HEK293 (cell line): Measurements from ENCODE around the gene TMIGD1.

ENCODE experiments used
- CTCF ChIA-PET: fragments of 350-600 bp; formaldehyde crosslinking; extraction: SDS; loops from one replicate; lab custom pipeline; 2021; ENCODE audit warnings: antibody characterized with exemption; lab: Yijun Ruan, JAX
- POLR2A ChIA-PET: fragments of 300-600 bp; formaldehyde crosslinking; extraction: SDS; loops from one replicate; lab custom pipeline; 2020; ENCODE audit warnings: antibody characterized with exemption, inconsistent platforms; lab: Yijun Ruan, JAX
- H3K27ac ChIP-seq: fragments of 200-500 bp; sonication (Bioruptor generic); 2 replicates; pipeline ENCODE4 v1.5.1; 2014; ENCODE audit warnings: low read depth, low read length, control low read depth, inconsistent platforms; ENCODE audit errors: extremely low read depth
- H3K36me3 ChIP-seq, 2 experiments: fragments of 200-500 bp in 1 of 2; sonication (Bioruptor generic) in 1 of 2; 1 replicate in 1 of 2; 2 replicates in 1 of 2; pipeline ENCODE4 v1.5.1; 2014 to 2017; ENCODE audit warnings: inconsistent platforms in 2 of 2, low read length in 2 of 2; ENCODE audit not compliant: control insufficient read depth in 2 of 2, insufficient read depth in 1 of 2
- H3K4me1 ChIP-seq: fragments of 200-500 bp; sonication (Bioruptor generic); 2 replicates; pipeline ENCODE4 v1.5.1; 2014; ENCODE audit warnings: mild to moderate bottlenecking, low read length, inconsistent platforms; ENCODE audit not compliant: control insufficient read depth, insufficient read depth
- H3K4me3 ChIP-seq: 2 replicates; pipeline ENCODE4 v1.5.1; 2011; ENCODE audit warnings: low read depth, mild to moderate bottlenecking, control low read depth, low read length, moderate library complexity
- H3K9me3 ChIP-seq: fragments of 200-500 bp; sonication (Bioruptor generic); 2 replicates; pipeline ENCODE4 v1.5.1; 2014; ENCODE audit warnings: low read depth, low read length, inconsistent platforms; ENCODE audit not compliant: control insufficient read depth, insufficient read depth
- GLI4 ChIP-seq: fragments of 450-650 bp; formaldehyde crosslinking; IDR thresholded peaks from 2 replicates; pipeline ENCODE4 v1.5.1; 2016; ENCODE audit warnings: missing biosample characterization, missing genetic modification characterization
- GLIS1 ChIP-seq: fragments of 450-650 bp; formaldehyde crosslinking; IDR thresholded peaks from 2 replicates; pipeline ENCODE4 v1.5.1; 2016; ENCODE audit warnings: missing biosample characterization, missing genetic modification characterization
- KLF9 ChIP-seq: fragments of 450-650 bp; formaldehyde crosslinking; IDR thresholded peaks from 2 replicates; pipeline ENCODE4 v1.5.1; 2016; ENCODE audit warnings: missing biosample characterization, missing genetic modification characterization, low read depth
- OSR2 ChIP-seq: fragments of 450-650 bp; formaldehyde crosslinking; IDR thresholded peaks from 2 replicates; pipeline ENCODE4 v1.5.1; 2016; ENCODE audit warnings: missing biosample characterization, missing genetic modification characterization
- REPIN1 ChIP-seq: fragments of 450-650 bp; formaldehyde crosslinking; IDR thresholded peaks from 2 replicates; pipeline ENCODE4 v1.5.1; 2017; ENCODE audit warnings: missing biosample characterization, missing genetic modification characterization, low read depth
- SCRT1 ChIP-seq: fragments of 450-650 bp; formaldehyde crosslinking; IDR thresholded peaks from 2 replicates; pipeline ENCODE4 v1.5.1; 2016; ENCODE audit warnings: missing biosample characterization, missing genetic modification characterization, borderline replicate concordance
- ZBTB17 ChIP-seq: fragments of 450-650 bp; formaldehyde crosslinking; IDR thresholded peaks from 2 replicates; pipeline ENCODE4 v1.5.1; 2016; ENCODE audit warnings: missing biosample characterization, missing genetic modification characterization
- ZEB2 ChIP-seq: fragments of 450-650 bp; formaldehyde crosslinking; IDR thresholded peaks from 2 replicates; pipeline ENCODE4 v1.5.1; 2016; ENCODE audit warnings: missing biosample characterization, missing genetic modification characterization
- ZNF133 ChIP-seq: fragments of 450-650 bp; formaldehyde crosslinking; IDR thresholded peaks from 2 replicates; pipeline ENCODE4 v1.5.1; 2016; ENCODE audit warnings: missing biosample characterization, missing genetic modification characterization
- ZNF16 ChIP-seq: fragments of 450-650 bp; formaldehyde crosslinking; IDR thresholded peaks from 2 replicates; pipeline ENCODE4 v1.5.1; 2016; ENCODE audit warnings: low read depth, missing biosample characterization, missing genetic modification characterization
- ZNF214 ChIP-seq: fragments of 450-650 bp; formaldehyde crosslinking; IDR thresholded peaks from 2 replicates; pipeline ENCODE4 v1.5.1; 2017; ENCODE audit warnings: missing biosample characterization, mild to moderate bottlenecking, missing genetic modification characterization, borderline replicate concordance
- ZNF23 ChIP-seq: fragments of 450-650 bp; formaldehyde crosslinking; IDR thresholded peaks from 2 replicates; pipeline ENCODE4 v1.5.1; 2016; ENCODE audit warnings: missing biosample characterization, missing genetic modification characterization, borderline replicate concordance
- ZNF354C ChIP-seq: fragments of 450-650 bp; formaldehyde crosslinking; IDR thresholded peaks from 2 replicates; pipeline ENCODE4 v1.5.1; 2016; ENCODE audit warnings: missing biosample characterization, missing genetic modification characterization, low read depth, borderline replicate concordance
- ZNF37A ChIP-seq: fragments of 450-650 bp; IDR thresholded peaks from 2 replicates; pipeline ENCODE4 v1.5.1; 2018; ENCODE audit warnings: missing biosample characterization, missing genetic modification characterization
- ZNF510 ChIP-seq: fragments of 450-650 bp; formaldehyde crosslinking; IDR thresholded peaks from 2 replicates; pipeline ENCODE4 v1.5.1; 2018; ENCODE audit warnings: mild to moderate bottlenecking, missing genetic modification characterization, missing biosample characterization; ENCODE audit not compliant: insufficient replicate concordance
- ZNF514 ChIP-seq: fragments of 450-650 bp; formaldehyde crosslinking; IDR thresholded peaks from 2 replicates; pipeline ENCODE4 v1.5.1; 2016; ENCODE audit warnings: missing biosample characterization, missing genetic modification characterization
- ZNF596 ChIP-seq: fragments of 450-650 bp; IDR thresholded peaks from 2 replicates; pipeline ENCODE4 v1.5.0; 2018; ENCODE audit warnings: missing biosample characterization, mild to moderate bottlenecking, missing genetic modification characterization, moderate library complexity
- ZNF624 ChIP-seq: fragments of 450-650 bp; formaldehyde crosslinking; IDR thresholded peaks from 2 replicates; pipeline ENCODE4 v1.5.1; 2017; ENCODE audit warnings: missing biosample characterization, missing genetic modification characterization
- ZNF654 ChIP-seq: fragments of 450-650 bp; formaldehyde crosslinking; IDR thresholded peaks from 2 replicates; pipeline ENCODE4 v1.5.1; 2016; ENCODE audit warnings: low read depth, missing biosample characterization, missing genetic modification characterization
- ZNF664 ChIP-seq: fragments of 450-650 bp; formaldehyde crosslinking; IDR thresholded peaks from 2 replicates; pipeline ENCODE4 v1.5.1; 2016; ENCODE audit warnings: missing biosample characterization, missing genetic modification characterization
- ZNF830 ChIP-seq: fragments of 450-650 bp; IDR thresholded peaks from 2 replicates; pipeline ENCODE4 v1.5.0; 2018; ENCODE audit warnings: missing biosample characterization, missing genetic modification characterization, low read depth, mild to moderate bottlenecking, moderate library complexity
- TF ChIP-seq, protein P1 (sequence below): fragments of 450-650 bp; formaldehyde crosslinking; IDR thresholded peaks from 2 replicates; pipeline ENCODE4 v1.5.1; 2017; ENCODE audit warnings: missing biosample characterization, missing genetic modification characterization

The TMIGD1 gene

DNA sequence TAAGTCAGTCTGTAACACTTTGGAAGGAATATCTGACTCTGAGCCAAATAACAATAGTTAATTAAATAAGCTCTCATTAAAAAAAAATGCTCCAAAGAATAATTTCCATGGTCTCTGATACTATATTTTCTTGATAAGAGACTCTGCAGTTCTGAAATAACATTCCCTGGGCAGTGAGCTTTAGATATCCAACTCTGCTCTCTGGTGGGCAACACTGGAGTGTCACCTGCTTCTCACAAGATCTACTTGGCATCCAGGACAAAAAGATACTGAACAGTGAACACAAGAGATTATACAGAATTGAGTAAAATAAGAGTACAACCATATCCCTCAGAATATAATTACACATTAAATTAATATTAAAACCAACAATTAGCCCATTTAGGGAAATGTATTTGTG, 55.8 kb downstream of the TMIGD1 start:
- Histone ChIP-seq H3K4me1 (no peaks in the 10 kb centered on the region), H3K4me3 (no peak overlapping the region), H3K9me3 (no peaks in the 10 kb centered on the region), H3K27ac (no peak overlapping the region), H3K36me3 (peaks cover 62 to 88% of the 10 kb centered on the region in 2 experiments)
- POLR2A ChIA-PET, result interaction anchor here (0.6 to 1.4 kb wide), 2 partner anchors 13 to 145 kb away, joined by 3 to 4 read pairs; no protein-coding TSS in a partner anchor
- CTCF ChIA-PET, result interaction anchor here (0.6 to 4.6 kb wide), 12 partner anchors 14 to 657 kb away, joined by 3 to 50 read pairs (median 4); partner anchors contain the start of gene BLMH
- TF ChIP-seq ZNF654 (tag by site-specific recombination), result peak; percentile 62
- 0 out of 2 replicates have a peak, but pooled peaks have one; percentile 12 for TF ChIP-seq ZBTB17 (tag by site-specific recombination)
- TF ChIP-seq ZNF830, result no peak
- TF ChIP-seq ZNF37A (tag by site-specific recombination), result no peak
- TF ChIP-seq ZNF214, result no peak

DNA sequence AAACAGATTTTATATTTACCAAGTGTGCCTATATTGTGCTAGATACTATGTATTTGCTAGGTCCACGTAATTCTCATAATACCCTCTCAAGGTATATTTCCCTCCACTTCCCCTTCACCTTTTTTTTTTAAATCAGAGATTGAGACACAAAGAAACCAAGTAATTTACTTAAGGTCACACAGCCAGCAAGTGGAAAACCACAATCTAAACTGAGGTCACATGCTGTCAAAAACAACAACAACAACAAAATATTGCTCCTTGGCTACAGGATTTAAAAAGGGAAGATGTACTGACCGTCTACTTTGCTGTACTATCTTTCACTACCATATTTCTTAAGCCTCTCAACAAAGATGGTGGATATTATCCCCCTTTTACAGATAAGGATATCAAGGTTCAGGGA, 57.9 kb downstream of the TMIGD1 start:
- Histone ChIP-seq H3K27ac (no peak overlapping the region), H3K9me3 (no peaks in the 10 kb centered on the region), H3K36me3 (peaks cover 65 to 88% of the 10 kb centered on the region in 2 experiments), H3K4me3 (no peak overlapping the region)
- CTCF ChIA-PET, result interaction anchor here (0.6 kb wide), 1 partner anchor 60 kb away, joined by 3 read pairs; no protein-coding TSS in a partner anchor
- POLR2A ChIA-PET, result no interaction called here
- TF ChIP-seq ZNF16 (tag by site-specific recombination), result no peak
- no peak for TF ChIP-seq ZNF510 (tag by site-specific recombination)
- no peak for TF ChIP-seq REPIN1 (tag by site-specific recombination)
- TF ChIP-seq, all 188 proteins: peak for 0
- H3K4me1 ChIP-seq, result no peaks in the 10 kb centered on the region

DNA sequence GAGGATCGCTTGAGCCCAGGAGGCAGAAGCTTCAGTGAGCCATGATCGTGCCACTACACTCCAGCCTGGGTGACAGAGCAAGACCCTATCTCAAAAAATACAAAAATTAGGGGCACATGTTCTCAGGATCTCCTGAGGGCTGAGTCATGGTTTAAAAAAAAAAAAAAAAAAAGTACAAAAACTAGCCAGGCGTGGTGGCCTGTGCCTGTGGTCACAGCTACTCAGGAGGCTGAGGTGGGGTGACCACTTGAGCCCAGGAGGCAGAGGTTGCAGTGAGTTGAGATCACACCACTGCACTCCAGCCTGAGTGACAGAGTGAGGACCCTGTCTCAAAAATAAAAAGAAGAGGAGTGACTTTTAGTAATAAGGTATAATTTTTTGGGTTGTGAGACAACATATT, 59.0 kb downstream of the TMIGD1 start:
- ChIA-PET CTCF (interaction anchor here (1.0 to 1.6 kb wide), 2 partner anchors 62 to 170 kb away, joined by 3 to 5 read pairs; no protein-coding TSS in a partner anchor), POLR2A (interaction anchor here (0.6 kb wide), 1 partner anchor 283 kb away, joined by 3 read pairs; no protein-coding TSS in a partner anchor)
- Histone ChIP-seq H3K4me1 (no peaks in the 10 kb centered on the region), H3K27ac (no peak overlapping the region), H3K36me3 (peaks cover 68 to 88% of the 10 kb centered on the region in 2 experiments), H3K9me3 (no peaks in the 10 kb centered on the region), H3K4me3 (no peak overlapping the region)
- TF ChIP-seq ZEB2 (tag by site-specific recombination) (no peak), ZNF664 (tag by site-specific recombination) (no peak), ZNF23 (tag by site-specific recombination) (no peak), KLF9 (tag by site-specific recombination) (no peak), ZNF514 (tag by site-specific recombination) (no peak), ZNF624 (tag by site-specific recombination) (no peak), GLI4 (tag by site-specific recombination) (no peak), SCRT1 (tag by site-specific recombination) (no peak), GLIS1 (tag by site-specific recombination) (no peak), ZNF354C (tag by site-specific recombination) (no peak)
- TF ChIP-seq, all 188 proteins: peak for 0

DNA sequence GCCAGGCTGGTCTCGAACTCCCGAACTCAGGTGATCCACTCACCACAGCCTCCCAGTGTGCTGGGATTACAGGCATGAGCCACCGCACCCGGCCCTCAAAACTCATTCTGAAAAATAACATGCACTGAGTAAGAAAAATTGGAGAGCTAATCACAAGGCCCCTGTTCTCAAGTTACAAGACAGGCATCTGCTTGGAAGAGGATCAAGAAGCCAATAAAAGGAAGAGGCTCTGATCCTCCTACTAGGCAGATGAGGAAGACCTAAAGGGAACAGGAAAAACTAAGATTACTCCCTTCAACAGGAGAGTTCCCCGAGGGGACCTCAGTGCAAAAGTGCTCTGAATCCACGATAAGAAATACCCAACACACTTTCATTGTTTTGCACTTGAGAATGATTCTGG, 60.5 kb downstream of the TMIGD1 start:
- POLR2A ChIA-PET, result no interaction called here
- H3K9me3 ChIP-seq, result no peaks in the 10 kb centered on the region
- no peaks in the 10 kb centered on the region for H3K4me1 ChIP-seq
- TF ChIP-seq OSR2 (tag by site-specific recombination) (peak; percentile 6; the same call in 1 of the 2 replicates), ZBTB17 (tag by site-specific recombination) (peak; percentile 62), ZNF514 (tag by site-specific recombination) (no peak), ZNF596 (tag by site-specific recombination) (no peak), ZNF133 (tag by site-specific recombination) (no peak)
- TF ChIP-seq, protein P1, sequence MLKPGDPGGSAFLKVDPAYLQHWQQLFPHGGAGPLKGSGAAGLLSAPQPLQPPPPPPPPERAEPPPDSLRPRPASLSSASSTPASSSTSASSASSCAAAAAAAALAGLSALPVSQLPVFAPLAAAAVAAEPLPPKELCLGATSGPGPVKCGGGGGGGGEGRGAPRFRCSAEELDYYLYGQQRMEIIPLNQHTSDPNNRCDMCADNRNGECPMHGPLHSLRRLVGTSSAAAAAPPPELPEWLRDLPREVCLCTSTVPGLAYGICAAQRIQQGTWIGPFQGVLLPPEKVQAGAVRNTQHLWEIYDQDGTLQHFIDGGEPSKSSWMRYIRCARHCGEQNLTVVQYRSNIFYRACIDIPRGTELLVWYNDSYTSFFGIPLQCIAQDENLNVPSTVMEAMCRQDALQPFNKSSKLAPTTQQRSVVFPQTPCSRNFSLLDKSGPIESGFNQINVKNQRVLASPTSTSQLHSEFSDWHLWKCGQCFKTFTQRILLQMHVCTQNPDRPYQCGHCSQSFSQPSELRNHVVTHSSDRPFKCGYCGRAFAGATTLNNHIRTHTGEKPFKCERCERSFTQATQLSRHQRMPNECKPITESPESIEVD (tag by site-specific recombination), result peak; percentile 60; the same call in 1 of the 2 replicates
- CTCF ChIA-PET, result interaction anchor here (1.6 kb wide), 1 partner anchor 169 kb away, joined by 5 read pairs; no protein-coding TSS in a partner anchor
- H3K4me3 ChIP-seq, result no peak overlapping the region
- H3K36me3 ChIP-seq, result peaks cover 70 to 81% of the 10 kb centered on the region in 2 experiments
- no peak overlapping the region for H3K27ac ChIP-seq
